ENCODE measurements around the gene SLC39A9. TPM values are rescaled to one million over a fixed set of nuclear protein-coding genes. Genes with fewer than 3 reads are reported as not detected.
"Not testable (repeated sequence)": the region's sequence is repeated elsewhere in the genome, so short reads cannot be mapped to it uniquely, and the experiment has no call there.

SLC39A9 gene
- total RNA-seq, 2 experiments from 2014 or later, result 86.5 to 91.7 TPM

DNA sequence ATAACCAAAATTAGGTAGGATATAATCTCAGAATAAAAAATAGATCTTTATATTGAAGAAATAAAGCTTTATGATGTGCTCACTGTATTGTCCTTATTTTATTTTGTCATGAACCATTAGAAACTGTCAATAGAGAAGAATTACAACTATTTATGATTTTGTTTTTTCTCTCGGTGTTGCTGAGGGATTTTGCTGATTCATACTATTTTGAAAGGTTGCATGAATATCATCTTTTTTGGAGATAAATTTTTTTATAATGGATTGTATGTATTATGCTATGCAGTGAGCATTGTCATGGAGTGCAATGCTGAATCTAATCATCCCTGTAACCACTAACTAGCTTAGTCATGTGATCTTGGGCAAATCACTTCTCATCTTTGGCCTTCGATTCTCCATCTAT, 15.0 kb downstream of the SLC39A9 start:
- Histone ChIP-seq H3K4me3 (ENCODE audit: low read depth, low read length, poor library complexity, severe bottlenecking) (no peak overlapping the region), H4K20me1 (ENCODE audit: insufficient read depth, low read length) (no peaks in the 10 kb centered on the region; the same call in 1 of the 2 replicates), H3K36me3 (ENCODE audit: insufficient read depth, low read length) (peaks cover 1% of the 10 kb centered on the region; the same call in 1 of the 2 replicates), H3K9me2 (ENCODE audit: insufficient read depth, low read length) (no peaks in the 10 kb centered on the region), H3K4me2 (ENCODE audit: low read length) (no peak overlapping the region), H3K27ac (ENCODE audit: low read depth, low read length, poor library complexity, severe bottlenecking) (no peak overlapping the region), H3K79me2 (ENCODE audit: insufficient read depth, low read depth, low read length) (peaks cover 56% of the 10 kb centered on the region; the same call in 1 of the 2 replicates), H3K4me1 (ENCODE audit: insufficient read depth, low read length, poor library complexity, severe bottlenecking) (no peaks in the 10 kb centered on the region), H2AFZ (ENCODE audit: low read length) (no peak overlapping the region), H3K9me3 (ENCODE audit: low read length) (no peaks in the 10 kb centered on the region)
- ChIA-PET CTCF (ENCODE audit: unreplicated experiment) (no interaction called here), POLR2A (interaction anchor here (0.6 to 0.8 kb wide), 5 partner anchors 13 to 29 kb away, joined by 3 to 4 read pairs (median 3); partner anchors contain the start of gene ERH)
- DNase-seq (ENCODE audit: low spot score), result no peak
- BruUV-seq (replicated peaks), result no TSS peak
- intact Hi-C loops (cut with micrococcal nuclease; ENCODE audit: unreplicated experiment), result no loop called here
- TF ChIP-seq EZH2phosphoT487 (IDR thresholded peaks at IDR 0.05; ENCODE audit: borderline replicate concordance, low read depth, low read length) (no peak), CTCF (conservative IDR thresholded peaks at IDR 0.05; ENCODE audit: low read length) (no peak)

DNA sequence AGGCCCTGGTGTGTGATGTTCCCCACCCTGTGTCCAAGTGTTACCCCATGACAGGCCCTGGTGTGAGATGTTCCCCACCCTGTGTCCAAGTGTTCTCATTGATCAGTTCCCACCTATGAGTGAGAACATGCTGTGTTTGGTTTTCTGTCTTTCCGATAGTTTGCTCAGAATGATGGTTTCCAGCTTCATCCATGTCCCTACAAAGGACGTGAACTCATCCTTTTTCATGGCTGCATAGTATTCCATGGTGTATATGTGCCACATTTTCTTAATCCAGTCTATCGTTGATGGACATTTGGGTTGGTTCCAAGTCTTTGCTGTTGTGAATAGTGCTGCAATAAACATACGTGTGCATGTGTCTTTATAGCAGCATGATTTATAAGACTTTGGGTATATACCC, 17.6 kb downstream of the SLC39A9 start:
- DNase-seq (ENCODE audit: low spot score); H3K27ac ChIP-seq (ENCODE audit: low read depth, low read length, poor library complexity, severe bottlenecking); H3K9me2 ChIP-seq (ENCODE audit: insufficient read depth, low read length); H3K4me2 ChIP-seq (ENCODE audit: low read length); H3K4me1 ChIP-seq (ENCODE audit: insufficient read depth, low read length, poor library complexity, severe bottlenecking); CTCF ChIA-PET (ENCODE audit: unreplicated experiment); H3K4me3 ChIP-seq (ENCODE audit: low read depth, low read length, poor library complexity, severe bottlenecking); H2AFZ ChIP-seq (ENCODE audit: low read length); H4K20me1 ChIP-seq (ENCODE audit: insufficient read depth, low read length); H3K9me3 ChIP-seq (ENCODE audit: low read length); BruUV-seq (replicated peaks); intact Hi-C loops (cut with micrococcal nuclease; ENCODE audit: unreplicated experiment); H3K36me3 ChIP-seq (ENCODE audit: insufficient read depth, low read length); POLR2A ChIA-PET: not testable (repeated sequence)
- peaks cover 33% of the 10 kb centered on the region; the same call in 1 of the 2 replicates for H3K79me2 ChIP-seq (ENCODE audit: insufficient read depth, low read depth, low read length)

DNA sequence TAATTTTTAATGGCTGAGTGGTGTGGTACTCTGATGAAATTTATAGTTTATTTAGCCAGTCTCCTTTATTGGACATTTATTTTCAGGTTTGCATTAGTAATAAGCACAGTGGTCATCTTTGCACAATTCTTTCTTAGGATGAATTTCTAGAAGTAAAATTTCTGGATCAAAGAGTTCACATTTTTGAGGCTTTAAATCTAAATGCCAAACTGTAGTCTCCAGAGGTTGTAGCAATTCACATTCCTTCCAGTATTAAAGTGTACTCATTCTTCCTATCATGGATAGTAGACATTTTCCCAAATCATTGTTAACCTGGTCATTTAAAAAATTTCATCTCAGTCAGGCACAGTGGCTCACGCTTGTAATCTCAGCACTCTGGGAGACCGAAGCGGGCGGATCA, 24.8 kb downstream of the SLC39A9 start:
- no peak overlapping the region for H3K4me3 ChIP-seq (ENCODE audit: low read depth, low read length, poor library complexity, severe bottlenecking)
- peaks cover 3% of the 10 kb centered on the region; the same call in 1 of the 2 replicates for H3K79me2 ChIP-seq (ENCODE audit: insufficient read depth, low read depth, low read length)
- no peaks in the 10 kb centered on the region for H3K9me3 ChIP-seq (ENCODE audit: low read length)
- H3K4me1 ChIP-seq (ENCODE audit: insufficient read depth, low read length, poor library complexity, severe bottlenecking), result no peaks in the 10 kb centered on the region
- no TSS peak for BruUV-seq (replicated peaks)
- no peak for DNase-seq (ENCODE audit: low spot score)
- CTCF ChIA-PET (ENCODE audit: unreplicated experiment), result no interaction called here
- no peak overlapping the region for H3K4me2 ChIP-seq (ENCODE audit: low read length)
- POLR2A ChIA-PET, result no interaction called here
- no peaks in the 10 kb centered on the region for H3K9me2 ChIP-seq (ENCODE audit: insufficient read depth, low read length)
- intact Hi-C loops (cut with micrococcal nuclease; ENCODE audit: unreplicated experiment), result no loop called here
- H3K36me3 ChIP-seq (ENCODE audit: insufficient read depth, low read length), result peaks cover 40% of the 10 kb centered on the region
- no peak overlapping the region for H2AFZ ChIP-seq (ENCODE audit: low read length)
- no peaks in the 10 kb centered on the region for H4K20me1 ChIP-seq (ENCODE audit: insufficient read depth, low read length)
- no peak for TF ChIP-seq CTCF (conservative IDR thresholded peaks at IDR 0.05; ENCODE audit: low read length)
- no peak for TF ChIP-seq EZH2phosphoT487 (IDR thresholded peaks at IDR 0.05; ENCODE audit: borderline replicate concordance, low read depth, low read length)
- H3K27ac ChIP-seq (ENCODE audit: low read depth, low read length, poor library complexity, severe bottlenecking), result no peak overlapping the region

Measured in OCI-LY7 (cell line).